AG04450 (cell line): Measurements from ENCODE around the gene PRDM2. TPM values are rescaled to one million over a fixed set of nuclear protein-coding genes. Genes with fewer than 3 reads are reported as not detected.

Experiments
- CTCF ChIA-PET: fragments of 300-600, 350-600 bp; formaldehyde crosslinking; extraction: SDS; loops from one replicate; lab custom pipeline; 2022; ENCODE audit warnings: antibody characterized with exemption, inconsistent platforms; lab: Charles Lee
- POLR2A ChIA-PET: fragments of 350-600 bp; formaldehyde crosslinking; extraction: SDS; loops from one replicate; lab custom pipeline; 2021; ENCODE audit warnings: antibody characterized with exemption, inconsistent platforms; lab: Yijun Ruan, JAX
- DNase-seq: peaks from one replicate; pipeline ENCODE4 v3.0.0-alpha.2; 2011; ENCODE audit warnings: low read depth, low spot score
- H3K27ac ChIP-seq: one replicate; pipeline ENCODE4 v1.5.1; 2012; ENCODE audit warnings: low read depth, low read length, control low read depth
- H3K27me3 ChIP-seq: one replicate; pipeline ENCODE4 v1.6.0; 2012; ENCODE audit warnings: low read length; ENCODE audit not compliant: control insufficient read depth, insufficient read depth
- H3K4me3 ChIP-seq: 2 replicates; pipeline ENCODE4 v1.5.1; 2011; ENCODE audit warnings: mild to moderate bottlenecking, low read depth, low read length, control low read depth
- H3K9me3 ChIP-seq: 2 replicates; pipeline ENCODE4 v1.5.1; 2012; ENCODE audit warnings: low read length; ENCODE audit not compliant: control insufficient read depth, insufficient read depth
- CTCF ChIP-seq: IDR thresholded peaks from 2 replicates; pipeline ENCODE4 v1.5.1; 2011; ENCODE audit warnings: low read depth, low read length, control low read depth, inconsistent platforms
- polyA plus RNA-seq: library from polyadenylated mRNA; depleted of rRNA; stranded (reverse); fragments of >200 nt; gene quantifications from 2 replicates; pipeline ENCODE4 v1.2.3, GENCODE V29; 2011

PRDM2 gene
- polyA plus RNA-seq, 1 experiment: 16.4 TPM

GRCh38 chr1:13769212-13769611 is 69.2 kb downstream of the PRDM2 start:
- CTCF ChIA-PET: no interaction called here
- no peak for TF ChIP-seq CTCF
- POLR2A ChIA-PET: no interaction called here
- no peak overlapping the region for H3K4me3 ChIP-seq
- DNase-seq: no peak
- no peak overlapping the region for H3K27ac ChIP-seq
- no peaks in the 10 kb centered on the region; the same call in 1 of the 2 replicates for H3K9me3 ChIP-seq
- H3K27me3 ChIP-seq: no peaks in the 10 kb centered on the region

- Histone ChIP-seq H3K27ac (no peak overlapping the region), H3K27me3 (no peaks in the 10 kb centered on the region), H3K9me3 (no peaks in the 10 kb centered on the region; the same call in 1 of the 2 replicates), H3K4me3 (no peak overlapping the region)
- DNase-seq: no peak
- no peak for TF ChIP-seq CTCF
- POLR2A ChIA-PET: no interaction called here
- CTCF ChIA-PET: interaction anchor here (0.5 to 1.9 kb wide), 2 partner anchors 19 to 49 kb away, joined by 4 to 5 read pairs; no protein-coding TSS in a partner anchor
Measured at GRCh38 chr1:13769830-13770229, 69.8 kb downstream of the PRDM2 start.

- POLR2A ChIA-PET: no interaction called here
- H3K27ac ChIP-seq: no peak overlapping the region
- no peaks in the 10 kb centered on the region for H3K27me3 ChIP-seq
- CTCF ChIA-PET: interaction anchor here (1.9 kb wide), 1 partner anchor 18 kb away, joined by 4 read pairs; no protein-coding TSS in a partner anchor
- TF ChIP-seq CTCF: no peak
- no peak overlapping the region for H3K4me3 ChIP-seq
- H3K9me3 ChIP-seq: no peaks in the 10 kb centered on the region; the same call in 1 of the 2 replicates
- DNase-seq: no peak
Measured at GRCh38 chr1:13770743-13771142, 70.8 kb downstream of the PRDM2 start.

GRCh38 chr1:13771745-13772144 is 71.8 kb downstream of the PRDM2 start:
- Histone ChIP-seq H3K9me3 (no peaks in the 10 kb centered on the region; the same call in 1 of the 2 replicates), H3K27me3 (no peaks in the 10 kb centered on the region), H3K27ac (no peak overlapping the region), H3K4me3 (no peak overlapping the region)
- CTCF ChIA-PET: interaction anchor here (1.9 kb wide), 1 partner anchor 17 kb away, joined by 4 read pairs; no protein-coding TSS in a partner anchor
- POLR2A ChIA-PET: no interaction called here
- TF ChIP-seq CTCF: no peak
- no peak for DNase-seq

- TF ChIP-seq CTCF: no peak
- Histone ChIP-seq H3K9me3 (no peaks in the 10 kb centered on the region; the same call in 1 of the 2 replicates), H3K27ac (no peak overlapping the region), H3K4me3 (no peak overlapping the region), H3K27me3 (no peaks in the 10 kb centered on the region)
- ChIA-PET POLR2A (no interaction called here), CTCF (no interaction called here)
- no peak for DNase-seq
Measured at GRCh38 chr1:13772271-13772670, 72.3 kb downstream of the PRDM2 start.
